Medulla oblongata (tissue), 1 donor: ENCODE data around the gene DAPP1.

ENCODE experiments used
- DNase-seq: peaks from one replicate; pipeline ENCODE4 v3.0.0-alpha.2; 2015; ENCODE audit errors: extremely low spot score

The DAPP1 gene

GRCh38 chr4:99853999-99854398, 37.4 kb downstream of the DAPP1 start:
- no peak for DNase-seq

- peak; percentile 72 for DNase-seq
Observed at GRCh38 chr4:99855678-99856077, 39.1 kb downstream of the DAPP1 start.

- DNase-seq, result peak; percentile 42
Observed at GRCh38 chr4:99856166-99856565, 39.5 kb downstream of the DAPP1 start.

- DNase-seq, result peak; percentile 38
Observed at GRCh38 chr4:99857307-99857706, 40.7 kb downstream of the DAPP1 start.

- no peak for DNase-seq
Observed at GRCh38 chr4:99859618-99860017, 43.0 kb downstream of the DAPP1 start.

- DNase-seq, result no peak
Observed at GRCh38 chr4:99860521-99860920, 43.9 kb downstream of the DAPP1 start.

GRCh38 chr4:99861120-99861905, 44.7 kb downstream of the DAPP1 start:
- DNase-seq, result no peak

- no peak for DNase-seq
Observed at GRCh38 chr4:99863804-99864203, 47.2 kb downstream of the DAPP1 start.

- no peak for DNase-seq
Observed at GRCh38 chr4:99868126-99868596, 51.5 kb downstream of the DAPP1 start.

- DNase-seq, result no peak
Observed at GRCh38 chr4:99872570-99872969, 55.9 kb downstream of the DAPP1 start.

GRCh38 chr4:99875071-99875470, 58.4 kb downstream of the DAPP1 start:
- DNase-seq, result no peak

- DNase-seq, result no peak
Observed at GRCh38 chr4:99876946-99877345, 60.3 kb downstream of the DAPP1 start.

- DNase-seq, result no peak
Observed at GRCh38 chr4:99878604-99879003, 62.0 kb downstream of the DAPP1 start.

GRCh38 chr4:99879458-99879857, 62.8 kb downstream of the DAPP1 start:
- DNase-seq, result no peak

- DNase-seq, result peak; percentile 11
Observed at GRCh38 chr4:99885063-99885664, 68.5 kb downstream of the DAPP1 start.

GRCh38 chr4:99885687-99886086, 69.1 kb downstream of the DAPP1 start:
- DNase-seq, result no peak

GRCh38 chr4:99886146-99886545, 69.5 kb downstream of the DAPP1 start:
- DNase-seq, result no peak

- DNase-seq, result no peak
Observed at GRCh38 chr4:99887837-99888236, 71.2 kb downstream of the DAPP1 start.

GRCh38 chr4:99891351-99891750, 74.7 kb downstream of the DAPP1 start:
- no peak for DNase-seq

- no peak for DNase-seq
Observed at GRCh38 chr4:99893029-99893428, 76.4 kb downstream of the DAPP1 start.

GRCh38 chr4:99893839-99894160, 77.2 kb downstream of the DAPP1 start:
- peak; percentile 25 for DNase-seq

- peak; percentile 96 for DNase-seq
Observed at GRCh38 chr4:99894161-99894997, 77.8 kb downstream of the DAPP1 start, which contains the start of gene LAMTOR3. TSS of gene LAMTOR3 (minus strand) at chr4:99894427. CDS start at chr4:99893963, 464 bp downstream.
